HK-2 (cell line): ENCODE results near the gene MED9.

Experiments
- DNase-seq: peaks from one replicate; pipeline ENCODE4 v3.0.0-alpha.2; 2018; ENCODE audit not compliant: unreplicated experiment

MED9 gene

DNA sequence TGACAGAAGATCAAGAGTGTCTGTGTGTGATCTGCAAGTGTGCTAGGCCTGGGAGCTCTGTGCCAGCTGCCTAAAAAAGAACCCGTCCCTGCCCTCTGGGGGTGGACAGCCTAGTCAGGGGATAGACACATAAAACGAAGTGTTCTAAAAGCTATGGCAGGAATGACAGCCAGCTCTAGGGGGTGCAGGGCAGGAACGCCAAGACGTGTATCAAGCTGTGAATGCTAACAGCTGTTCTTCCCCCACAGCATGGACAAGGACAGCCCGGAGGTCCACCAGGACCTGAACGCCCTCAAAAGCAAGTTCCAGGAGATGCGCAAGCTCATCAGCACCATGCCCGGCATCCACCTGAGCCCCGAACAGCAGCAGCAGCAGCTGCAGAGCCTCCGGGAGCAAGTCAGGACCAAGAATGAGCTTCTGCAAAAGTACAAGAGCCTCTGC is 14.3 kb downstream of the MED9 start:
- DNase-seq = no peak

DNA sequence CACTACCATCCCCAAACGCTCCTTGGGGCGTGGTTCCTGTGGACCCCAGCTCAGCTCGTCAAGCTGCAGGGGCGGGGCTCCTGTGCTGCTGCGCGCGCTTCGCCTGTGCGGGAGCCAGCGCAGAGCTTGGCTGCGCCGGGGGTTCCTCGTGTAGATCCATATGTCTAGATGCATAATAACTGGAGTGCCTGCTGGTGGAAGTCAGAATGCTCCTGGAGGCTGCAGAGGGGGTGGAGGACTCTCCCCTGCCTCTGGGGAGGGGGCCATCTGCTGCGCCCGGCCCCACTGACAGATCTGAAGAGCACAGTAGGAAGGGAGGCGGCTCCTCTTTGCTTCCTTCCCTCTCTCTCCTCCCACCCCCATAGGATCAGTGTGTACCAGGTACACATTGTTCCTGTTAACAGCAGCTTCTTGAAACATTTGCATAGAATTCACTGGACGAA is 14.8 kb downstream of the MED9 start:
- DNase-seq = no peak

GRCh38 chr17:17492085-17492484 is 15.3 kb downstream of the MED9 start:
- DNase-seq = no peak

DNA sequence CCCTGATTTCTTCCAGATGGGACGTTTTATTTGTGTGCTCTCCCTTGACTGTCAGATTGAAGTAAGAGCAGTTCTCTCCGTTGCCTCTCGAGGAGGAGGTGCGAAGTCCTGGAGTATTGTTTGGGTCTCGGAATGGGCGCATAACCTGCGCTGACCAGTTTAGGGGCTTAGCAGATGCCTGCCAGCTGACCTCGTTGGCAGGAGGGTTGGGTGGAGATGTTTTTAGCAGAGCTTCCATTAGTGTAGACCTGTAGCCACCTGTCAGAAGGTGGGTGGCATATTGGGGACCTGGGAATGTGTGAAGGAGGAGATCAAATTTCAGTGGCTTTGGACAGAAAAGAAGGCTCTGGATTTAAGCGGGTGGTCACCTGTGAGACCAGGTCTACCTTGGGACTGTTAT is 15.8 kb downstream of the MED9 start:
- no peak for DNase-seq

GRCh38 chr17:17493249-17493985 is 16.6 kb downstream of the MED9 start:
- DNase-seq = no peak

DNA sequence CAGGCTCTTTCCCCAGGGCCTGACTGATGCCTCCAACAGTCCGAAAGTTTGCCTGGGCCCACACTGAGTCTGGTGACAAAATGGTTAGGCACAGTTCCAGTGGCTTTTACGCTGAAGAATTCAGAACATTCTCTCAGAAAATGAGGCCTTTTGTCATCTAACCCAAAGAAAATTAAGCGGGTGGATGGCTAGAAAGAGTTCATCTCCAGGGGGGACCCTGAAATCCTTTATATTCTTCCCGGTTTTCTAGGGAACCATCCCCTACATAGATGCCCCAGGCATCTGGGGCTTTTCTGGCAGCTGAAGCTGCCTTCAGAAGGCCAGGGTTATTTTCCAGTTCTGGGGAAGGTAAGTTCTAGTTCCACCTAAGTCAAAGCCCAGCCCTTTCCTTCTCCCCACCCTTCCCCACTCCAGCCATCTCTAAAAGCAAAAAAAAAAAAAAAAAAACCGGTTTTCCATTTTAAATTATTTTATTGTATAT is 17.2 kb downstream of the MED9 start:
- no peak for DNase-seq

DNA sequence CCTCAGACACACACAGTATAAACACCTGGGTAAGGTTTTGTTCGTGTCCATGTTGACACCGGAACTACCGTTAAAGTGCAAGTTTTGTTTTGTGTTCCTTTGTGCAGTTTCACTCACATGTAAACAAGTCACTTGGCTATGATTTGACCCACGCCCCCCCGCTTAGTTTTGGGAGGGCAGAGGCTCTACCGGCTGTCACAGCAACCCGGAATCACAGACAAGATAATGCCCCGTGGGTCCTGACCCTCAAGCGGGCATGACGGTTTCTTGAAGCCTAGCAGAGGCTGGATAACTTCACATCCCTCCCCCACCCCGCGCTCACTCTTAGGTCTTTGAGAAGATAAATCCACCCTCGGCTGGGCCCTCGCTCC is 17.7 kb downstream of the MED9 start:
- no peak for DNase-seq

GRCh38 chr17:17494870-17495535 is 18.2 kb downstream of the MED9 start:
- DNase-seq = no peak

GRCh38 chr17:17495536-17496188 is 18.9 kb downstream of the MED9 start:
- DNase-seq = peak; percentile 27

DNA sequence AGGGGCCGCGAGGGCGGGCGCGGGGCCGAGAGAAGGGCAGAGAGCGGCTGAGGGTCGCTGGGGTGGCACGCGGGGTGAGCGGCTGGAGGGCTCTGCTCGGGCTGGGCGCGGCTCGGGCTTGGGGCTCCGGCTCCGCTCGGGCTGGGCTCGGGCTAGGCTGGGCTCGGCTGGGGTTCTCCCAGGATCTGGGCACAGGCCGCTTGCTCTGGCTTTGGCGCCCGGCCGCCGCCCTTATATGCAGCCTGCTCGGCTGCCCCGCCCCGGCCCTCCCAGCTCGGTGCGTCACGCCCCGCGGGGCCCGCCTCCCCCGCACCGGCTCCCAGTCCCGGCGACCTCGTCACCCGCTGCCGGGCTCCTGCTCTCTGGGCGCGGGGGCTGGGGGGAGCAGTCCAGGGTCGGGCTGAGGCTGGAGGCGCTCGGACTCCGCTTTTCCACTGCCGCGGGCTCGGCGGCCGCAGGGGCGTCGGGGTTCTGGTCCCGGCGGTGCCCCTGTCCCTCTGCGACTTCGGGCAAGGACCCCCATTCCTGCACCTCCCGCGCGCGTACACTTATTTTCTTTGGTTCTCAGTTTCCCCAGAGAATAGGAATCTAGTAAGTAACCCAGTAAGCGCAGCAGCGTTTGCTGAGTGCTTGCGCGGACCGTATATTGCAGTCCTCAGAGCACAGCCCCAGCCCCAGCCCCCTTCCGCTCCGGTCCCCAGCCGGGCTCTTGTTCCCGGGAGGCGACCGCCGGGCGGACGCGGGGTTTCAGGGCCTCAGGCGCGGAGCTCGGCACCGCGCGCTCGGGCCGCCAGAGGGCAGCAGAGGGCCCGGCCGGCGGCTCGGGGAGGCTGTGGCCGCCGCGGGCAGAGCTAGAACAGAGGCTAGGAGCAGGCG is 19.6 kb downstream of the MED9 start, which contains the start of gene RASD1:
RASD1 (minus strand) TSS at position 207 of the 876 bp plus-strand sequence. CDS start 214 bp downstream, outside the sequence.
- DNase-seq = peak; percentile 91

DNA sequence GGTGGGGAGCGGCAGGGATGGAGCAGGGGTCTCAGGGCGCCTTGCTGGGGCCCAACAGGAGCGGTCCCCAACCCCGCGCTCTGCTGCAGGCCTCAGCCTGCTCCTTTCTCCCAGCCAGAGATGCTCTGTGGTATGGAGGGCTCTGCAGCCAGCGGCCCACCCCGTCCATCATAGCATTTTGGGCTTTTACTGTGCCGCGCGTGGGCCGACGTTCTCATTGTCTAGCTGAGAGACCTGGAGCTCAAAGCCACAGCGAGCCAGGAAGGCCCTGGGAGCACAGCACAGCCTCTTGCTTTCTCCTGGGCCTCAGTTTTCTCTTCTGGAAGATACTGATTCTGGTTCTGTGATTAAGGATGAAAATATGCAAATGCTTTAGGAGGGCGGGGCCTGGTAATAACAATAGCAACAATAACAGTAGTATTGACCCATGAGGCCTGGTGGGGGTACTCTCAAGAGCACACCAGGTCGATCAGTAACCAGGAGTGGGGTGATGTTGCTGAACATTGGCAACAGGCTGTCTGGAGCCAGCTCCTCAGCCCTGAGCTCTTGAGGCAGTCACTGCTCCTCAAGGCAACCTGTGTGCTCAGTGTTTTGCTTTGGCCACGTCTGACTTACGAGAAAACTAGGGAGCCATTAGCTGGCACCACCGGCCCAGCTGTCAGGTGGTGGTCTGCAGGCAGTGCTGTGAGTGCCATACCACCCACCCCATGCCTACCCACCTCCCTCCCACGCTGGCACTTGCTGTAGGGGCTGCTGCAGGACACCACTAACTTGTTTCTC is 20.5 kb downstream of the MED9 start:
- DNase-seq = no peak

- DNase-seq = no peak
Observed at GRCh38 chr17:17497845-17498520, 21.2 kb downstream of the MED9 start.

DNA sequence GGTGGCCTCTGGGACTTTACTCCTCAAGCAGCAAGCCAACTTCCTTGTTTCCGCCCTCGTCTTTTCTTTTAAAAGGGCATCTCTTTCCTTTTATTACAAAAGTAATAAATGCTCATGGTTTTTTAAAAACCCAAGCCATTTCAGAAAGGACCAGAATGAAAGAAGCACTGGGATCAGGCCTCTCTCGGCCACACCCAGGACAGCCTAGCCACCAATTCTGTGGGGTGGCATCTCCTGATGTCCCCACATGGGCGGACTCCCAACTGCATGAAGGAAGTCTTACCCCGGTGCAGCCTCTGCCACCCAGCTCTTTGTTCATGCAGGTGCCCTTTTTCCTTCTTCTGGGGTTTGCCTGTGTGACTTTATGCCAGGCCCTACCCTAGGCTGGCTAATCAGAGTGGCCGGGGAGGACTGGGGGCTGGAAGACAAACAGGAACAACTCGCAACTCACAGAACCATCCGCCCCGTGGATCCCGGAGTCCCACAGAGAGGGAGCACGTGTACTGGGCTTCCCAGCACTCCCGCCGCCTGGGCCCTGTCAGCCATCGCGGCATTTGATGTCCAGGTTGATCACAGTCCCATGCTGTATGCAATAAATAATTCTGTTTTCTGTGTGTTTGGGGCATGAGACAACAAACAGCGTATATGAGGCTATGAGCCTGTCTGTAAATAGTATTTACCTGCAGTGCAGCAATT is 22.0 kb downstream of the MED9 start:
- DNase-seq = no peak

- no peak for DNase-seq
Observed at GRCh38 chr17:17499402-17500145, 22.8 kb downstream of the MED9 start.

DNA sequence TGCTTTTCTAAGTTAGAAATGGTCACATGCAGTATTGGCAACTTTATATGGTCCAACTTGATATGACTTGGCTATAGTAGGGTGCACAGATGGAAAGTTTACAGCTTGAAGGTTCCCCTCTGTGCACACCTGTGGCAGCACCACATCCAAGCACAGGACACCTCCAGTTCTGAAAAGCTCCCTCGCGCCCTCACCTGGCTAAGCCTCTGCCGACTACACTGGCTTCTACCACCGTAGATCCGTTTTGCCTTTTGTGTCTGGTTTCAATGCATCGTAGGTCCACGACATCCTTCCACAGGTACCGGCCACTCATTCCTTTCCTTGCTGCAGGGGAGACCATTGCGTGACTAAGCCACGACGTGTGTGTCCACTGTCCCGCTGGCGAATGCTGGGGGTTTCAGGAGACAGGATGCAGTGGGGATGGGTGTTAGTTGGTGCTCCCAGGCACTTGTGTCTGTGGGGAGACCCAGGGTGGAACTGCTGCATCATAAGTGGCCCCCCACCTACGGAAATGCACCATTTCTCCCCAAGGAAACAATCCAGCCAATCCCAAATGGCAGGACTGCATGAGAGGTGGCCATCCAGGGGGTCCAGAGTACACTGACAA is 24.3 kb downstream of the MED9 start:
- DNase-seq = no peak

GRCh38 chr17:17502741-17503565 is 26.2 kb downstream of the MED9 start:
- no peak for DNase-seq

DNA sequence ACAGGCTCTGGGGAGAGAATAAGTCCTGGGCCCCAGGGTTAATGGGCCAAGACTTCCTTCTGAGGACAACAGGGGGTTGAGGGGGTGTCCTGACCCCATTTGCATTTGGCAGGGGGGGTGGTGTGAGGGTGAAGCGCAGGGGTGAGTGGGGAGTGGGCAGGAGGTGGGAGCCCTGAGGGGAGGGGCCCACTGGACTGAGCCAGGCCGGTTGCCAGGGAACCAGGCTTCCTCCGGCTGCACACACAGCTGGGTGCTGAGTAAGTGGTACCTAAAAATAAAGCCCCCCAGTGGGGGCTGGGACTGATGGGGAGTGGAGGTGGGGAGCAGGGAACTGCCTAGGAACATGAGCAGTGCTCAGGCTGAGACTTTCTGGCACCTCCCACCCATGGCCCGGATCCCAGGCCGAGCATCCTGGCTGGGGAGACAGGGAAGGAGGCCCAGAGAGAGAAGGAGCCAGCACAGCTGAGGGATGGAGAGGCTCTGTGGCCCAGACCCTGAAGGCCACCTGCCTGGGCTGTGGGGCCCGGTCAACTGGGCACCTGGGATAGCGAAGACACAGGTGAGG is 26.8 kb downstream of the MED9 start:
- DNase-seq = no peak
